22Rv1 (cell line): ENCODE data around the gene KCNH4.

ENCODE experiments used
- ZFX ChIP-seq: fragments of 450-650 bp; IDR thresholded peaks from 2 replicates; pipeline ENCODE4 v1.6.1; 2017; ENCODE audit warnings: antibody characterized with exemption, borderline replicate concordance
- TF ChIP-seq, protein P1 (sequence below): fragments of 450-650 bp; IDR thresholded peaks from 2 replicates; pipeline ENCODE4 v1.5.1; 2017; ENCODE audit warnings: mild to moderate bottlenecking

DNA sequence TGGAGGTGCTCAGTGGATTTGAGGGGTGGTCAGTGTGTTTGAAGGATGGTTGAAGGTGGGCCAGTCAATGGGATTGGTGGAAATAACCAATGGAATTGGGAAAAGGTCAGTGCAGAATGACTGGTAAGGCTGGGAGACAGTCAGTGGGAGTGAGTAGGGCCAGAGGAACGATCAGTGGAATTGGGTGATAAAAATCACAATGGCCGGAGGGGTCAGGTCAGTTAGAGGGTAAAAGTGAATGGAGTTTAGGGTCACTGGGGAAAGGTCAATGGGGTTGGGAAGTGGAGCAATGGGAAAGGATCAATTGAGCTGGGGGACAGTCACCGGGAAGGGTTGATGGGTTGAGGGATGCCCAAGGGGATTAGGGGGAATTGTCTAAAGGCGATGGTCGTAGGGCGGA is 15.2 kb downstream of the KCNH4 start:
- TF ChIP-seq, protein P1, sequence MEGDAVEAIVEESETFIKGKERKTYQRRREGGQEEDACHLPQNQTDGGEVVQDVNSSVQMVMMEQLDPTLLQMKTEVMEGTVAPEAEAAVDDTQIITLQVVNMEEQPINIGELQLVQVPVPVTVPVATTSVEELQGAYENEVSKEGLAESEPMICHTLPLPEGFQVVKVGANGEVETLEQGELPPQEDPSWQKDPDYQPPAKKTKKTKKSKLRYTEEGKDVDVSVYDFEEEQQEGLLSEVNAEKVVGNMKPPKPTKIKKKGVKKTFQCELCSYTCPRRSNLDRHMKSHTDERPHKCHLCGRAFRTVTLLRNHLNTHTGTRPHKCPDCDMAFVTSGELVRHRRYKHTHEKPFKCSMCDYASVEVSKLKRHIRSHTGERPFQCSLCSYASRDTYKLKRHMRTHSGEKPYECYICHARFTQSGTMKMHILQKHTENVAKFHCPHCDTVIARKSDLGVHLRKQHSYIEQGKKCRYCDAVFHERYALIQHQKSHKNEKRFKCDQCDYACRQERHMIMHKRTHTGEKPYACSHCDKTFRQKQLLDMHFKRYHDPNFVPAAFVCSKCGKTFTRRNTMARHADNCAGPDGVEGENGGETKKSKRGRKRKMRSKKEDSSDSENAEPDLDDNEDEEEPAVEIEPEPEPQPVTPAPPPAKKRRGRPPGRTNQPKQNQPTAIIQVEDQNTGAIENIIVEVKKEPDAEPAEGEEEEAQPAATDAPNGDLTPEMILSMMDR: no peak
- no peak for TF ChIP-seq ZFX
